Activated CD4-positive, alpha-beta T cell treated with anti-CD3 and anti-CD28 coated beads, Interleukin-2, amount 10 ng/mL, durations not matched to agents 7 days and 5 days (primary cell): ENCODE data around the gene ATP8B3. TPM values are rescaled to one million over a fixed set of nuclear protein-coding genes. Genes with fewer than 3 reads are reported as not detected.
"Not testable (repeated sequence)": the region's sequence is repeated elsewhere in the genome, so short reads cannot be mapped to it uniquely, and the experiment has no call there.

Experiments used
- CTCF ChIA-PET: fragments of 350-600 bp; sonication (Branson Sonifier 250); formaldehyde crosslinking; loops from one replicate; lab custom pipeline; 2021; ENCODE audit warnings: antibody characterized with exemption; lab: Charles Lee
- POLR2A ChIA-PET: fragments of 350-600 bp; sonication (Branson Sonifier 250); formaldehyde crosslinking; loops from one replicate; lab custom pipeline; 2021; ENCODE audit warnings: antibody characterized with exemption; lab: Charles Lee
- DNase-seq: peaks from one replicate; pipeline ENCODE4 v3.0.0-alpha.2; 2020
- H3K27ac Mint-ChIP-seq: one replicate; pipeline ENCODE4 v1.8.0; 2021; ENCODE audit warnings: mild to moderate bottlenecking, moderate library complexity, mixed read lengths
- H3K27me3 Mint-ChIP-seq: one replicate; pipeline ENCODE4 v1.8.0; 2021; ENCODE audit warnings: mixed read lengths
- H3K36me3 Mint-ChIP-seq: one replicate; pipeline ENCODE4 v1.8.0; 2021; ENCODE audit warnings: low read depth, mixed read lengths
- H3K4me1 Mint-ChIP-seq: one replicate; pipeline ENCODE4 v1.8.0; 2021; ENCODE audit warnings: mixed read lengths
- H3K4me3 Mint-ChIP-seq: one replicate; pipeline ENCODE4 v1.8.0; 2021; ENCODE audit warnings: mild to moderate bottlenecking, moderate library complexity, mixed read lengths
- H3K9me3 Mint-ChIP-seq: one replicate; pipeline ENCODE4 v1.8.0; 2021; ENCODE audit warnings: mixed read lengths
- total RNA-seq, 2 experiments: library from RNA; stranded (reverse); gene quantifications; one replicate each; pipeline ENCODE4 v1.2.3, GENCODE V29; 2021

Gene ATP8B3
- total RNA-seq, 2 experiments from 2014 or later: 22.2 to 28.8 TPM

DNA sequence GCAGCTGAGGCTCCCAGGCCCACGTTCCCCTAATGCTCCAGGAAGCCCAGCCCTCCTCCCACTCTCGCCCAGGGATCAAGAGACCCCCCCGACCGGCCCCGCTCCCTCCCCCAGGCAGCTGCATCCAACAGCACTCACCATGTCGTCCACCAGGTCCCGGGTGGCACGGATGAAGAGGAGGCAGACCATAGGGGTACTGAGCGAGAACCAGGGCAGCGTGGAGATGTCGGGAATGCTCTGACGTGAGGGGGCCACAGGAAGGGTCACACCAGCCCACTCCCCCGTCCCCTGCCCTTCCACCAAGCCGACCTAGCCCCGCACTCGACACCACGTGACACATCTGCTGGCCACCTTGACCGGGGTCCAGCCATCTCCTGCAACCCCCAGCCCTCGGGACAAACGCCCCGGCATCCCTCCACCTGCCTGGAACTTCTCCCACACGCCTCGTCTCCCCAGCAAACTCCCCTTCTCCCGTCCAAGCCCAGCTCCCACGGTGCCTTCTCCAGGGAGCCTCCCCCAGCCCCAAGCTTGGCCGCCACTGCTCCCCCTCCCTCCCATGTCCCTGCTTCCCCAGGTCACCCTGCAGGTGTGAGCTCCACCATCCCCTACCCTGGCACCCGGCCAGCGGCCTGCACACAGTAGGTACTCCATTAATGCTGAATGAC lies 4.9 kb downstream of the ATP8B3 start:
- no peak for DNase-seq
- Mint-ChIP-seq H3K4me3 (no peak overlapping the region), H3K4me1 (peaks cover 9% of the 10 kb centered on the region), H3K27me3 (no peaks in the 10 kb centered on the region), H3K9me3 (no peaks in the 10 kb centered on the region), H3K36me3 (no peaks in the 10 kb centered on the region), H3K27ac (no peak overlapping the region)
- POLR2A ChIA-PET: interaction anchor here (0.6 kb wide), 1 partner anchor 1379 kb away, joined by 3 read pairs; no protein-coding TSS in a partner anchor
- CTCF ChIA-PET: interaction anchor here (0.6 to 2.5 kb wide), 3 partner anchors 12 to 22 kb away, joined by 3 to 6 read pairs (median 3); no protein-coding TSS in a partner anchor

DNA sequence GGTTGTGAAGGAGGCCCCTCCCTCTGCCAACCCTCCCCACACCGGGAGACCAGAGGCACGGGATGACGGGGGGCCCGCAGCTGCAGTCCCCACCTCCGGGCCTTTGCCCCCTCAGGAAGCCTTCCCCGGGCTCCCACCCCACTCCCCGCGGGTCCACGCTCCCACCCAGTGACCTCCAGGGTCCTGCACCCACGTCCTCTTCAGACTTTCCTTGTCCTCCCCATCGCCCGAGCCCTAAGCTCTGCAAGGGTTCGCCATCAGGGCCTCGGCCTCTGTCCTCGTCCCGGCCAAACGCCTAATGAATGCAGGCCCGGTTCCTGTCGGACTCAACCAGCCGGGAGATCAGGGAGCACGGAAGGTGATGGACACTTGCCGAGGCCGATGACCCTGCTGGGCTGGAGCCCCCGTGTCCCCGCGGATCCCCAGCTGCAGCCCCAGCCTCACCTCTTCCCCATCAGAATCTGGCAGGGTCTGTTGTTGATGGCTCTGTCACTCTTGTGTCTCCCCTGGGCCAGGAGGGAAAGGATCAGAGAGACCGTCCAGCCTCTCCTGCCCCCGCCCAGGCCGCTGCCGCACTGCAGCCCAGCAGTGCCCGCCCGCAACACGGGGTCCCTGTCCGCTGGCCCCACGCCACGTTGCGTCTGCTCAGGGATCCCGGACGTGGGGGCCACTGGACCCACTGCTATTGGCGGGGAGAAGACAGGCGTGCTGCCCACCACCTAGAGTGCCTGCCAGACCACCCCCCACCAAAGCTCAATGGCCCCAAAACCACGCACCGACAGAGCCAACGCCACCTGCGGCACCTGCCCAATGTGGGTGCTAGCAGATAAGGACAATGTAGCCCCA lies 5.7 kb downstream of the ATP8B3 start:
- CTCF ChIA-PET: interaction anchor here (0.6 to 2.5 kb wide), 2 partner anchors 11 to 23 kb away, joined by 3 to 6 read pairs; no protein-coding TSS in a partner anchor
- Mint-ChIP-seq H3K4me3 (no peak overlapping the region), H3K4me1 (peaks cover 7% of the 10 kb centered on the region), H3K36me3 (peaks cover 2% of the 10 kb centered on the region), H3K9me3 (no peaks in the 10 kb centered on the region), H3K27me3 (no peaks in the 10 kb centered on the region), H3K27ac (no peak overlapping the region)
- POLR2A ChIA-PET: no interaction called here
- no peak for DNase-seq

DNA sequence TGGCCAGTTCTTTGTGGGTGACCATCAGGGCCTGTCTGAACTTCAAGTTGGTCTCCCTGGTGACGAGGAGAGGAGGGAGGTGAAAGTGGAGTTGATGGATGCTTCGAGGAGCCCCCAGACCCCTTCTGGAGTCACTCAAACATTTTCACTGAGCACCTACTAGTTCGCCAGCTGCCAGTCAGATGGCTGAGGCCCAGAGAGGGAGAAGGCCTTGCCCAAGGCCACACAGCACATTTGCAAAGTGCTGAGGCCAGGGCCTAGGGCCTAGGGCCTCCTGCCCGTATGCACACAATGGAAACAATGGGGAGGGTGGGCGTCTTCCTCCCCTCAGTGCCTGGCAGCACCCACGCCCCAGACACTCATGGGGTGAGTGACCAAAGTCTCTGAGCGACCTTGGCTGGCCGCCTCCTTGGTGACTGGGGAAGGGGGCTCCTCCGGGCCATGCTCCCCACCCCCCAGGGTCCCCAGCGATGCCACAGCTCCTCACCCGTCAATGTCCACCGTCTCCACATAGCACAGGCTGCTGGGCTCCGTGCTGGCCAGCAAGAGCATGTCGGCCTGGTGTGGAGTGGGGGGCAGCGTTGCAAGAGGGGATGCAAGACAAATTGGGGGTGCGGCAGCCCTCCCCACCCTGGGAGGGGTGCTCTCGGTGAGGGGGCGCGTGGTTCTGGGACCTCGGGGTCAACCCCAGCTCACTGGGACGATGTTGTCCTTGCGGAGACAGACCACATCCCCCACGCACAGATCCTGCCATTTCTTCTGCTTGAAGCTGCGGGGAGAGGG lies 6.5 kb downstream of the ATP8B3 start:
- no peak for DNase-seq
- no peaks in the 10 kb centered on the region for H3K9me3 Mint-ChIP-seq
- H3K27me3 Mint-ChIP-seq: no peaks in the 10 kb centered on the region
- ChIA-PET POLR2A (no interaction called here), CTCF (interaction anchor here (2.5 kb wide), 1 partner anchor 11 kb away, joined by 6 read pairs; no protein-coding TSS in a partner anchor)
- no peak overlapping the region for H3K4me3 Mint-ChIP-seq
- H3K4me1 Mint-ChIP-seq: no peaks in the 10 kb centered on the region
- peaks cover 2% of the 10 kb centered on the region for H3K36me3 Mint-ChIP-seq
- H3K27ac Mint-ChIP-seq: no peak overlapping the region

DNA sequence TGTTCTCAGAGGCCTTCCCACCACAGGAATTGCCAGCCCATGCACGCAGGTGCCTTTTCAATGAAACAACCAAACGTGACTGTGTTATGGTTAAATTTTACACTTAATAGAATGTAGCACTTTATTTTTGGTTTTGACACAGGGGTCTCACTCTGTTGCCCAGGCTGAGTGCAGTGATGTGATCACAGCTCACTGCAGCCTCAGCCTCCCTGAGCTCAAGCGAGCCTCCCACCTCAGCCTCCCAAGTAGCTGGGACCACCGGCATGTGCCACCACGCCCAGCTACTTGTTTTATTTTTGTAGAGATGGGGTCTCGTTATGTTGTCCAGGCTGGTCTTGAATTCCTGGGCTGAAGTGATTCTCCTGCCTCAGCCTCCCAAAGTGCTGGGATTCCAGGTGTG lies 7.2 kb downstream of the ATP8B3 start:
- no peaks in the 10 kb centered on the region for H3K27me3 Mint-ChIP-seq
- ChIA-PET CTCF (no interaction called here), POLR2A (no interaction called here)
- no peaks in the 10 kb centered on the region for H3K9me3 Mint-ChIP-seq
- H3K4me1 Mint-ChIP-seq: no peaks in the 10 kb centered on the region
- DNase-seq: no peak
- peaks cover 6% of the 10 kb centered on the region for H3K36me3 Mint-ChIP-seq
- H3K27ac Mint-ChIP-seq: no peak overlapping the region
- H3K4me3 Mint-ChIP-seq: no peak overlapping the region

GRCh38 chr19:1799695-1800342 lies 12.3 kb downstream of the ATP8B3 start:
- Mint-ChIP-seq H3K27me3 (no peaks in the 10 kb centered on the region), H3K27ac (no peak overlapping the region), H3K36me3 (peaks cover 7% of the 10 kb centered on the region), H3K9me3 (no peaks in the 10 kb centered on the region), H3K4me1 (no peaks in the 10 kb centered on the region), H3K4me3 (no peak overlapping the region)
- no peak for DNase-seq
- ChIA-PET CTCF (interaction anchor here (0.7 kb wide), 1 partner anchor 943 kb away, joined by 3 read pairs; no protein-coding TSS in a partner anchor), POLR2A (no interaction called here)

- H3K27me3 Mint-ChIP-seq, H3K4me1 Mint-ChIP-seq, H3K4me3 Mint-ChIP-seq, H3K9me3 Mint-ChIP-seq, DNase-seq, H3K36me3 Mint-ChIP-seq, H3K27ac Mint-ChIP-seq, POLR2A ChIA-PET: not testable (repeated sequence)
- CTCF ChIA-PET: interaction anchor here (0.6 to 1.5 kb wide), 3 partner anchors 29 to 1073 kb away, joined by 3 to 7 read pairs (median 4); no protein-coding TSS in a partner anchor
These were observed 14.8 kb downstream of the ATP8B3 start for GRCh38 chr19:1797313-1797712.

DNA sequence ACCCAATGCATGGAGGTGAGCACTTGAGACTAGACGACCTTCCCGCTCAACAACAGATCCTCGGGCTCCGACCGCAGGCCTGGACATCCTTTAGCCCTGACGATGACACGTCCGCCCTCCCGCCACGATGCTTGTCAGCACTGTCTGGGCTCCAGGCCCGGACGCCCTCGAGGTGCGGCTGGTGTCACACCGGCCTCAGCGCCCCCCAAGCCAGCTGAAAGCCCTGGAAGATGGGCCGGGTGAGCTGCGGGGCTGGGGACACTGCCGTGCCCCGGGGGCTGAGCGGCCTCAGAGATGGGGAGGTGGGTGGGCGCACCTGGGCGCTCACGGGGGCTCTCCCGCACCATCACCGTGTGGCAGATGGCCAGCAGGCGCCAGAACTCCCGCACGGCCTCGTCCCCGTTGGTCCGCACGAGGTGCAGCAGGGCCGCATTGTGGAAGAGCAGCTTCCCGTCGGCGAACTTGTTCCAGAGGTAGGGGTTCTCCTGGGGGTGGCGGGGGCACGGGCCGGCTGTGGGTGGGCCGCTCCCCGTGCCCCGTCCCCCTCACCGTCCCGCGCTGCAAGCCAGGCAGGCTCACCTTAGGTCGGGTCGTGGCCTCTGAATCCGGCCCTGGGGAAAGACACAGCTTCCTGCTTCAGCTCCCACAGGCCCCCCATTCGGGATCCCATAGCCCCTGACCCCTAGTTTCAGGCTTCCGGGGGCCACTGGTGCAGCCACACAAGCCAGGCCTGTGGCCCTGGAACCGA lies 15.5 kb downstream of the ATP8B3 start:
- H3K4me3 Mint-ChIP-seq: no peak overlapping the region
- no peaks in the 10 kb centered on the region for H3K9me3 Mint-ChIP-seq
- no peaks in the 10 kb centered on the region for H3K27me3 Mint-ChIP-seq
- peaks cover 3% of the 10 kb centered on the region for H3K4me1 Mint-ChIP-seq
- ChIA-PET POLR2A (no interaction called here), CTCF (interaction anchor here (0.6 to 1.5 kb wide), 3 partner anchors 30 to 442 kb away, joined by 4 to 7 read pairs (median 4); partner anchors contain the start of gene MBD3)
- no peak for DNase-seq
- peaks cover 5% of the 10 kb centered on the region for H3K36me3 Mint-ChIP-seq
- H3K27ac Mint-ChIP-seq: no peak overlapping the region

GRCh38 chr19:1794424-1795172 lies 17.5 kb downstream of the ATP8B3 start:
- Mint-ChIP-seq H3K9me3 (no peaks in the 10 kb centered on the region), H3K27ac (no peak overlapping the region), H3K27me3 (no peaks in the 10 kb centered on the region), H3K4me1 (peaks cover 3% of the 10 kb centered on the region), H3K4me3 (no peak overlapping the region), H3K36me3 (no peaks in the 10 kb centered on the region)
- no peak for DNase-seq
- ChIA-PET POLR2A (no interaction called here), CTCF (interaction anchor here (0.9 to 2.3 kb wide), 5 partner anchors 12 to 44 kb away, joined by 3 to 7 read pairs (median 4); no protein-coding TSS in a partner anchor)

GRCh38 chr19:1791879-1792278 lies 20.2 kb downstream of the ATP8B3 start:
- Mint-ChIP-seq H3K4me3 (no peak overlapping the region), H3K27me3 (peaks cover 3% of the 10 kb centered on the region), H3K27ac (no peak overlapping the region), H3K4me1 (peaks cover 3% of the 10 kb centered on the region), H3K9me3 (no peaks in the 10 kb centered on the region), H3K36me3 (no peaks in the 10 kb centered on the region)
- DNase-seq: no peak
- CTCF ChIA-PET: interaction anchor here (1.6 to 2.3 kb wide), 2 partner anchors 120 to 245 kb away, joined by 4 to 9 read pairs; no protein-coding TSS in a partner anchor
- POLR2A ChIA-PET: no interaction called here

DNA sequence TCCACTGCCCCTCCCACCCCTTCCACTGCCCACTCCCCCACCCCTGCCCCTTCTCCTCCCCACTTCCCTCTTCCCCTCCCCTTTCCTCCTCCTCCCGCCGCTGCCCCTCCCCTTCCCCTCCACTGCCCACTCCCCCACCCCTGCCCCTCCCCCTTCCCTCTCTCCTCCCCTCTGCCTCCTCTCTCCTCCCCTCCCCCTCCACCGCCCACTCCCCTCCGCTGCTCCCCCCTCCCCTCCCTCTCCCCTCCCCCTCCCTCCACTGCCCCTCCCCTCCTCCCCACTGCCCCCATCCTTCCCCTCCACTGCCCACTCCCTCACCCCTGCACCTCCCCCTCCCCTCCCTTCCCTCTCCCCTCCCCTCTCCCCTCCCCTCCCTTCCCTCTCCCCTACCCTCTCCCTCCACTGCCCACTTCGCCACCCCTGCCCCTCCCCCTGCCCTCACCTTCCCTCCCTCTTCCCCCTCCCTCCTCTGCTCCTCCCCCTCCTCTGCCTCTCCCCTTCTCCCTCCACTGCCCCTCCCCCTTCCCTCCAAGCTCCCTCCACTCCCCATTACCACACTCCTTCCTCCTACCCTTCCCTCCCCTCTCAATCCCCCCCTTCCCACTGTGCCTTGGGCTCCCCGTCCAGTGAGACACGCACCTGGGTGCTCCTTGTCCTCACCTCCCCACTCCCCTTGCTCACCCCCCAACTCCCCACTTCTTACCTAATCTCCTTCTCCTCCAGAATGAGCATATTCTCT lies 21.9 kb downstream of the ATP8B3 start:
- CTCF ChIA-PET: no interaction called here
- peaks cover 3% of the 10 kb centered on the region for H3K4me1 Mint-ChIP-seq
- H3K27ac Mint-ChIP-seq: no peak overlapping the region
- DNase-seq: no peak
- POLR2A ChIA-PET: no interaction called here
- H3K27me3 Mint-ChIP-seq: peaks cover 3% of the 10 kb centered on the region
- H3K36me3 Mint-ChIP-seq: no peaks in the 10 kb centered on the region
- no peak overlapping the region for H3K4me3 Mint-ChIP-seq
- no peaks in the 10 kb centered on the region for H3K9me3 Mint-ChIP-seq
